Adrenal gland (tissue), 12 donors: ENCODE data around the gene RIPOR3. TPM values are rescaled to one million over a fixed set of nuclear protein-coding genes. Genes with fewer than 3 reads are reported as not detected.
"Not testable (repeated sequence)": the region's sequence is repeated elsewhere in the genome, so short reads cannot be mapped to it uniquely, and the experiment has no call there.

Experiments used
- DNase-seq, 7 donors: peaks; one replicate each; pipeline ENCODE4 v3.0.0-alpha.2; 2019 to 2020
- H3K27ac ChIP-seq, 5 donors: fragments of 200-600 bp; sonication (generic) in 4 of 5; 1 replicate in 3 of 5; 2 replicates in 2 of 5; pipeline versions ENCODE4 v1.5.1 to v1.8.0; 2016 to 2020; ENCODE audit warnings: mild to moderate bottlenecking in 1 of 5
- H3K27me3 ChIP-seq: fragments of 200-600 bp; 2 replicates; pipeline ENCODE4 v1.8.0; 2021
- H3K36me3 ChIP-seq, 2 donors: fragments of 200-600 bp; replicated peaks in 1 of 2; 1 replicate in 1 of 2; 2 replicates in 1 of 2; pipeline versions ENCODE4 v1.5.1 to v1.8.0; 2018 to 2022
- H3K4me1 ChIP-seq, 2 donors: fragments of 200-600 bp; replicated peaks in 1 of 2; 1 replicate in 1 of 2; 2 replicates in 1 of 2; pipeline versions ENCODE4 v1.5.1 to v1.8.0; 2018 to 2021
- H3K4me3 ChIP-seq, 4 donors: fragments of 200-600 bp; sonication (generic) in 3 of 4; one replicate each; pipeline ENCODE4 v1.5.1; 2016 to 2018
- H3K9me3 ChIP-seq, 3 donors: fragments of 200-600 bp; sonication (generic) in 1 of 3; replicated peaks in 1 of 3; 1 replicate in 2 of 3; 2 replicates in 1 of 3; pipeline versions ENCODE4 v1.5.1 to v1.8.0; 2016 to 2021
- CTCF ChIP-seq, 6 experiments: fragments of 450-650 bp in 4 of 6; fragments of 200-600 bp in 2 of 6; sonication (generic) in 1 of 6; IDR thresholded peaks; 1 replicate in 5 of 6; 2 replicates in 1 of 6; pipeline versions ENCODE4 v1.5.1 to v1.8.0; 2016 to 2021; ENCODE audit warnings: antibody characterized with exemption in 6 of 6, mild to moderate bottlenecking in 2 of 6, moderate library complexity in 1 of 6
- POLR2A ChIP-seq, 2 donors: fragments of 450-650 bp; IDR thresholded peaks; one replicate each; pipeline ENCODE4 v1.6.1; 2017; ENCODE audit warnings: antibody characterized with exemption in 2 of 2, mild to moderate bottlenecking in 2 of 2, moderate library complexity in 1 of 2
- WGBS, 4 donors: extraction: QIAGEN DNeasy Blood & Tissue Kit in 2 of 4; methylation state at CpG; one replicate each; pipeline versions ENCODE4 v1.1.5 to v1.1.7; 2013 to 2017; 5-methylcytosine and 5-hydroxymethylcytosine counted together
- intact Hi-C, 2 donors: fragments of 100-400 bp; cut with DNase I; formaldehyde crosslinking; loops; one replicate each; pipeline versions ENCODE4 v1.14.1 to v1.15.0; 2022 to 2023
- polyA plus RNA-seq, 3 donors: library from polyadenylated mRNA; stranded (reverse); fragments of 200-250 nt in 2 of 3; fragments of 350-450 nt in 1 of 3; fragmentation: Illumina TruSeq in 1 of 3; extraction: RNeasy Lipid Tissue Mini Kit (QIAGEN cat#74804) in 1 of 3; gene quantifications; one replicate each; pipeline ENCODE4 v1.2.3, GENCODE V29; 2013 to 2014
- total RNA-seq, 9 donors: library from RNA; depleted of rRNA in 4 of 9; stranded (reverse); fragments of >200 nt in 4 of 9; fragments of 120-200 nt in 1 of 9; fragmentation: NEBNext Ultra II Directional in 1 of 9; extraction: Animal tissue kit (Norgen Biotek cat#: 25700) in 1 of 9; gene quantifications; one replicate each; pipeline versions ENCODE4 v1.1.0 to v1.2.4, GENCODE V29; 2013 to 2023
- donor health status: healthy with polysubstance abuse.
- donor health status: Bipolar disorder and iron deficiency.
- donor health status: DM: yes; HTN: yes; CAD: no.
- donor health status: DM: no; HTN: no; CAD: no.
- donor health status: DM: no; HTN: no; CAD: no.
- donor health status: DM: yes; HTN: yes; CAD: no.

Gene RIPOR3
- total and polyA plus RNA-seq, 12 donors = 3.4 to 135 (median 23.7) TPM

- Histone ChIP-seq H3K27ac (no peak overlapping the region), H3K4me1 (peaks cover 7 to 17% of the 10 kb centered on the region in 2 donors), H3K4me3 (no peak overlapping the region), H3K9me3 (no peaks in the 10 kb centered on the region), H3K27me3 (no peaks in the 10 kb centered on the region), H3K36me3 (no peaks in the 10 kb centered on the region)
- no peak for DNase-seq
- TF ChIP-seq POLR2A (IDR thresholded peaks at IDR 0.05) = no peak
- TF ChIP-seq CTCF (IDR thresholded peaks at IDR 0.05) = no peak
- 69 to 77% (median 74%) methylated on average over 8 of the region's 8 CpGs for WGBS, 4 donors
- intact Hi-C loops = no loop called here
Observed at GRCh38 chr20:50708845-50709635, 17.7 kb upstream of the RIPOR3 start.

DNA sequence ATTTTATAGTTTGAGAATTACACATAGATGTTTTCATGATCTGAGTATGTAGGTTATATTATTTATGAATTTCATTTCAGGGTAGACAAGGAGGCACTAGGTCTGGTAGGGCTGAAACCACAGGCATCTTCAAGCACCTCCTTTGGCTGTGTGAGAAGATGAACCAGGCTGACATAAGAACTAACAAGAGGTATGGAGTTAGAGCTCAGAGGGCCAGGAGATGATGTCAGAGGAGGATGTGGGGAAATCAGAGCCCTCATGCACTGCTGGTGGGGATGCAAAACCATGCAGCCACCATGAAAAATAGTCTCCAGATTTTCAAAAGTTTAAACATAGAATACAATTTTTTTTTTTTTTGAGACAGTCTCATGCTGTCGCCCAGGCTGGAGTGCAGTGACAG lies 13.6 kb upstream of the RIPOR3 start:
- H3K36me3 ChIP-seq = no peaks in the 10 kb centered on the region
- H3K27ac ChIP-seq = no peak overlapping the region
- intact Hi-C loops = no loop called here
- H3K4me3 ChIP-seq = no peak overlapping the region
- no peak for DNase-seq
- no peaks in the 10 kb centered on the region for H3K27me3 ChIP-seq
- TF ChIP-seq CTCF (IDR thresholded peaks at IDR 0.05) (no peak), POLR2A (IDR thresholded peaks at IDR 0.05) (no peak)
- no peaks in the 10 kb centered on the region for H3K9me3 ChIP-seq
- WGBS, 4 donors = 92 to 100% (median 100%) methylated on average over 1 of the region's 1 CpG
- H3K4me1 ChIP-seq = no peaks in the 10 kb centered on the region

DNA sequence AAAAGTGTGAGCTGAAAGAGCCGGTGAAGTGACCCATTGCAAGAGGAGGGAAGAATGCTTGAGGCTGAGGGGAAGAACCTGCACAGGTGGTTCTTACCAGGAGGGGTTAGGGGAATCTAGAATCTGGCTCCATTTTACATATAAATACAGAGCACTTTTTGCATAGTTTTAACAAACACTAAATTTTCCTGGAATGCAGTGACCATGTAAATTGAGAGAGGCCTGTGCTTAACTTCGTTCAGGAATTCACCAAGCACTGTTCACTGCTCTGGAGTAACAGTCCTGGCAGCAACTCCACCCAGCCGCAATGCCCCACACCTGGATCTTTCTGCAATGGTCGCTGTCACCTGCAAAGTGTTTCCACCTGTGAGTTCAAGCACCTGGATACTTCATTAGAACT lies 13.2 kb upstream of the RIPOR3 start:
- 80 to 91% (median 86%) methylated on average over 4 of the region's 4 CpGs for WGBS, 4 donors
- Histone ChIP-seq H3K27ac (no peak overlapping the region), H3K27me3 (no peaks in the 10 kb centered on the region), H3K4me1 (no peaks in the 10 kb centered on the region), H3K9me3 (no peaks in the 10 kb centered on the region), H3K36me3 (no peaks in the 10 kb centered on the region), H3K4me3 (no peak overlapping the region)
- no peak for DNase-seq
- no peak for TF ChIP-seq POLR2A (IDR thresholded peaks at IDR 0.05)
- no peak for TF ChIP-seq CTCF (IDR thresholded peaks at IDR 0.05)
- intact Hi-C loops = no loop called here

- H3K36me3 ChIP-seq, H3K4me1 ChIP-seq, DNase-seq, H3K27me3 ChIP-seq, H3K4me3 ChIP-seq, H3K27ac ChIP-seq, intact Hi-C loops, H3K9me3 ChIP-seq: not testable (repeated sequence)
- 84 to 98% (median 93%) methylated on average over 5 to 9 of the region's 9 CpGs for WGBS, 4 donors
Observed at GRCh38 chr20:50703651-50704438, 12.5 kb upstream of the RIPOR3 start.
